Glomerular endothelial cell (primary cell): Measurements from ENCODE around the gene CCS. TPM values are rescaled to one million over a fixed set of nuclear protein-coding genes. Genes with fewer than 3 reads are reported as not detected.
"Not testable (repeated sequence)": the region's sequence is repeated elsewhere in the genome, so short reads cannot be mapped to it uniquely, and the experiment has no call there.

Experiments
- DNase-seq: peaks from one replicate; pipeline ENCODE4 v3.0.0-alpha.2; 2011; ENCODE audit warnings: low read depth, low spot score; ENCODE audit errors: extremely low read depth
- total RNA-seq: library from RNA; depleted of rRNA; stranded (reverse); fragments of >200 nt; gene quantifications from 2 replicates; pipeline ENCODE4 v1.2.3, GENCODE V29; 2015

CCS gene, protein sequence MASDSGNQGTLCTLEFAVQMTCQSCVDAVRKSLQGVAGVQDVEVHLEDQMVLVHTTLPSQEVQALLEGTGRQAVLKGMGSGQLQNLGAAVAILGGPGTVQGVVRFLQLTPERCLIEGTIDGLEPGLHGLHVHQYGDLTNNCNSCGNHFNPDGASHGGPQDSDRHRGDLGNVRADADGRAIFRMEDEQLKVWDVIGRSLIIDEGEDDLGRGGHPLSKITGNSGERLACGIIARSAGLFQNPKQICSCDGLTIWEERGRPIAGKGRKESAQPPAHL
- 22.0 and 34.7 TPM in 2 replicates for total RNA-seq

DNA sequence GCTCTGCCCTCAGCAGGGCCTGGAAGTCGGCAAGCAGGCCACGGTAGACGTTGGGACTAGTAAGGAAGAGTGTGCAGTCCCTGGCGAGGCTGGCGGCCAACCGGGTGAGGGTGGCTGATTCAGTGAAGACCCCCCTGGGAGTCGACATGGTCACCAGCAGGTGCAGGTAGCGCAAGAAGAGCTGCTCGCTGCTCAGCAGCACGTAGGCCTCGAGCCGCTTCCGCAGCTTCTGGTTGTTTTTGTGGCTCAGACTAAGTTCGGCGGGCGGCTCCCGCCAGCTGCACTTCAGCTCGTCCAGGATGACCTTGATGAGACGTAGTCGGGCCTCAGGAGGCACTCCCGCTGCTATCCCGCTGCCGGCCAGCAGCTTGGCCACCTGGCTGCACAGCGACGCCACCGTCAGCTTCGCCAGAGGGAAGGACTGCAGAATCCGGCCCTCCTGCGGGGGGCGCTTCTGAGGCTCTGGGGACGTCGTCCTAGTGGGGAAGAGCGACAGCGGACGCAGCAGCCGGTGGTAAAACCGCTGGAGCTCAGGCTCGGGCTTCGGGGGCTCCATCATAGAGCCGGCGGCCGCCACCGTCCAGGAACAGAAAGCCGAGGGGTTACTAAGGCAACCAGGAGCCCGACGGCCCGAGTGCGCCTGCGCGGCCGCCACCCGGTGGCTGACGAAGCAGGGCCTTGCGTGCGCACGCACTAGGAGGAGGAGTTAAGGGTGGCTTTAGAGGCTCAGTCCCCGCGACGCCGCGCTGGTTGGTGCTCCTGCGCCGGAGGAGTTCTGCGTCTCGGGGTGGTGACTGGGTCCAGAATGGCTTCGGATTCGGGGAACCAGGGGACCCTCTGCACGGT, at the start of gene CCS, which contains the start of gene CCDC87:
TSS of gene CCS (plus strand) at position 729 of the 846 bp plus-strand sequence. CDS start at position 806, 77 bp downstream.
TSS of gene CCDC87 (minus strand) at position 607 of the 846 bp plus-strand sequence. CDS start at position 559, 48 bp downstream.
- DNase-seq: no peak

DNA sequence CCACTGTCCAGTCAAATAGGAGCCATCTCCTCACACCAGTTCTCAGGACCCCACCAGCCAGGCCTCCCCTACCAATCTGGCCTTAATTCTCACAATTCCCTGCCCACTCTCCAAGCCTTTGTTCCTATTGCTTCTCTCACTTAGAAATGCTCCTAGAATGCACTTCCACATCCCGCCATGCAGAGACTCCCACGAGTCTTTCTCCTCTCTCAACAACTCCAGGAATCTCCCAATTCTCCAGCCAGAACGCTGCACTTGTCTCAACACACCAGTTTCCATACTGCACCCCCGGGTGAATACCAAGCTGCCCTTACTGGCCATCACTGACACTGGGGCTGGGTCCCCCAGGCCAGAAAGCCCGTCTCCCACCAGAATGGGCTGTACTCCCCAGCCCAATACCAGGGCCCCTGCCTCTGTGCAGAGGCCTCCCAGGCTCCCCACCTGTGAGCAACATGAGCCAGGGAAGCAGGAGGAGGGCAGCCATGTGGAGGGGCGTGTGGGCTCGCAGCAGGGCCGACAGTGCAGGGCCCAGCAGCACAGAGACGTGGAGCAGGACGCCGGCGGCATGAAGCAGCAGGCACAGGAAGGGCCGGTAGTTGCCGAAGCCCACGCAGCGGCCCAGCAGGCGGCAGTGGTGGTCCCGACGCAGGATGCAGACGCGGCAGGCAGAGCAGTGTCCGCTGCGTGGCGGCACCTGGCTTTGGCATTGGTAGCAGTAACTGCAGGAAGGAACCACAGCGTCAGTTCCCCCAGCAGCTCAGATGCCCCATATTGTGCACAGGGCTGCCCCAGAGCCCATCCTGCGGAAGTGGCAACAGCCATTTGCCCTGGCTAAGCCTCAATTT, 49.5 kb upstream of the CCS start:
- DNase-seq: peak; percentile 47

- not testable (repeated sequence) for DNase-seq
Observed at GRCh38 chr11:66544952-66545351, 48.0 kb upstream of the CCS start.

- DNase-seq: peak; percentile 58
Observed at GRCh38 chr11:66545701-66546367, 47.2 kb upstream of the CCS start, which contains the start of gene ZDHHC24. Gene ZDHHC24, minus strand, starts transcription at chr11:66546048. Its CDS starts 45 bp downstream, at chr11:66546003.

DNA sequence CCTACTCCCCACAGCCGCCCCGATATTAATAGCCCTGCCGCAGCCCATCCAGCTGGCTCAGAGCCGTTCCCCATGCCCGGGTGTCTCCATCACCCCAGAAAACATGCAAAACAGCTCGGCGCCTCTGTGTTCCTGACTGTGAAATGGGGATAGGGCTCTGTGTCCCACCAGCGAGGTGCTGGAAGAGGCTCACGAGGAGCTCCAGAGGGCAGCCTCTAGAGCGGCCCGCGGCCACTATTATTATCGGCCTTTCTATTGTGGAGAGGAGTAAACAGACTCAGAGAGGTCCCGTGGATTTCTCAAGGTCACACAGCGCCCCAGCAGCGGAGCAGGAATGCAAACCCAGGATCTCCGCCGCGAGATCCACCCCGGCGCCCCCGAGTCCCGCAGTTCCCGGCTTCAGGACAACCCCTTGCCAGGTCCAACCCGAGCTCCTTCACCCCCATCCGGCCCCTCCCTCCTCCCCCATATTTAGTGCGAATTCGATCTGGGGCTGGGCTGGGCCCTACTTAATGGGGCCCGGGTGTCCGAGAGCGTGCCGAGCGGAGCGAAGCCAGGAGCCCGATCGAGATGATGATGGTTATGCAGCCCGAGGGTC, 46.5 kb upstream of the CCS start, which contains the start of gene ACTN3:
TSS of gene ACTN3 (plus strand) at position 536 of the 598 bp plus-strand sequence. CDS start at position 571, 35 bp downstream.
- DNase-seq: no peak

GRCh38 chr11:66546966-66547661, 45.9 kb upstream of the CCS start:
- no peak for DNase-seq

DNA sequence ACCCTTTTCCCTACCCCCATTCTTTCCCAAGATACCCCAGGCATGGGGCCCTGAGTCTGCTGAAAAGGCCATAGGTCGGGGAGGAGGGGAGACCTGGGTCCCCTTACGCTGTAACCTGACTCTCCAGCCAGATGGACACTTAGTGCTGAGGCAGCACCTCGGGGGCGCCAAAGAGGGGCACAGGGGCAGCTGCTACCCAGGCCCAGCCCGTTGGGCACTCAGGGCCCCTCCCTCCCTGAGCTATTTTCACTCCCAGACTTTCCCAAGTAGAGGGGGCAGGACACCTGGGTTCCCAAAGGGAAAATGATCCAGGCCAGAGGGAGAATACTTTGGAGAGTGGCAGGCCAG, 45.3 kb upstream of the CCS start:
- no peak for DNase-seq

DNA sequence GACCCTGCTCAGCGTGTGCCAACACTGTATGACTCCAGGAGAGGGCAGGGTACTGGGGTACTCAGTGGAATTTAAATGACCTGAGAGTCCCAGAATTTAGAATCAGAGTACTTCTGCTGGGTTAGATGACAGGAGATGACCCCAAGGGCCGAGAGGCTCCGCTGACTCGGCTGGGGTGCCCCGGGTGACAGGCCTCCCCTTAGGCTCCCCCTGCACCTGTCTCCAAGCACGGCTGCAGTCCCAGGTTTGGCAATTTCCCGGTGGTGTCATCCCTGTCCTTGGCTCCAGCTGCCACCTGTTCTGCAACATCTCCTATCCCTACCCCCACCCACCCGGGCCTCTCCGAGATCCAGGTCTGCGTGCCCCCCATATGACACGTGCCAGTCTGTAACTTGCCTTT, 44.9 kb upstream of the CCS start:
- DNase-seq: no peak

GRCh38 chr11:66548774-66549630, 44.0 kb upstream of the CCS start:
- no peak for DNase-seq

DNA sequence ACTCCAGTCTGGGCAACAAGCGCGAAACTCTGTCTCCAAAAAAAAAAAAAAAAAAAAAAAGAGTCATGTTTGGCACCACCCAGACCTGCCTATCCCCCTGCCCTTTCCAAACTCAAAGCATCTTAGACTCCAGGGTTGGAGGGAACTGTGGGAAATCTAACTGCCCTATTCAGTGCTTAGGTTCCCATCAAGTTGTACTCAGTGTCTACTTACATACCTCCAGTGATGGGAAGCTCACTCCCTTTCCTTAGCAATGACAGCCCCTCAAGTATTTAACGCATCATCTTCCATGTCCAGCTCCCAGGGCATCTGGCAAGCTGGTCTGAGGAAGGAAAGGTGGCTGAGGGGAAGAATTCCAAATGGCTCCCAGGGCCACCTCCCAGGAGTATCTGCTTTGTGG, 43.3 kb upstream of the CCS start:
- DNase-seq: no peak

DNA sequence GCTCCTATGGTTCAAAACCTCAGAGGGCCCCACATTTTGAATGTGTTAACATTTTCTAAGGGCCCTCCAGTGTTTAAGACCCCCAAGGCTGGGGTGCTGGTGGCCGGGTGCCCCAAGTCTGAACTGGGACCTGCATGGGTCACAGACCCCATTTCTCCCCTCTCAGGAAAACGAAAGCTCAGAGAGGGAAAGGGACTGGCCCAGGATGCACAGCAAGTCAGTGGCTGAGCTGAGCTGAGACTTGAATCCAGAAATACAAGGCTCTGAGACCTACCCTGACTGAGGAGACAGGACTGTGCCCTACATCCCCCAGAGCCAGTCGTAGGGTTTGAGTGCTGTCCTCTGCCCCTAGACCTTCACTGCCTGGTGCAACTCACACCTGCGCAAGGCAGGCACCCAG, 42.1 kb upstream of the CCS start:
- DNase-seq: no peak

DNA sequence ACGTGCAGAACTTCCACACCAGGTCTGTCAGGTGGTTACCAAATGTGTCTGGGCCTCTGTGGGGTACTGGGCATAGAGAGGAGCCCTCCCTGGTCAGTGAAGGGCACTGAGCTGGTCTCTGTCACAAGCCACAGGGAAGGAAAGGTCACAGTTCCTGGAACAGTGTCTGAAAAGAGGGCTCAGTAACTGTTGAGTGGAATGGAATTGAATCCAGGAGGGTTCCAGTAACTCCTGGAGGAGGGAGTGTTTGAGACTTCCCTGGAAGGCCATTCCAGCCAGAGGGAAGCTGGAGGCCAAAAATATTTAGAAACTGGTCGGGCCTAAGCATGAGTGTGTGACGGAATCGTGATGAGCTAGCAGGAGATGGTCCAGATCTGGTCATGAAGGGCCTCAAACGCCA, 38.4 kb upstream of the CCS start:
- no peak for DNase-seq

GRCh38 chr11:66555416-66555815, 37.6 kb upstream of the CCS start:
- no peak for DNase-seq

GRCh38 chr11:66556086-66556485, 36.9 kb upstream of the CCS start:
- DNase-seq: no peak

- DNase-seq: no peak
Observed at GRCh38 chr11:66557733-66558326, 35.2 kb upstream of the CCS start.

GRCh38 chr11:66559142-66559865, 33.7 kb upstream of the CCS start:
- no peak for DNase-seq
